NCI-H82 treated with DMSO at 0.1 percent for 48 hours (cell line): Measurements from ENCODE around the gene OPCML.

Experiments used
- DNase-seq: peaks from one replicate; lab custom pipeline; 2025; ENCODE audit not compliant: unreplicated experiment; lab: John Stamatoyannopoulos, UW

The OPCML gene

GRCh38 chr11:132466983-132467382 lies 1065.3 kb downstream of the OPCML start:
- DNase-seq, result no peak

DNA sequence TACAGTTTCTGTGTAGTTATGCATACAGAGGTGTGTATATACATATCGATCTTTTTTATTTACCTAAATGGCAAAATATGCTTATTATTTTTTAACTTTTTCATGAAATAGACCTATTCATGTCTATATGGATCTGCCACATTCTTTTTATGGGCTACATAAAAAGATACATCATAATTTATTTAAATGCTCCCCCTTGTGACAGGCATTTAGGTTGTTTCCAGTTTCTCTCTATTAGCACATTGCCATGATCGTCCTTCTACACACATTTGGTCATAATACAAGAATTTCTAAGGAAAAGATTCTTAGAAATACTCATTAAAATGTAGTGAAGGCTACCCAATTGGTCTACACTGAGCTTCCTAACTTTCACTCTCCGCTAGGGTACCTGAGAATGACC lies 1067.4 kb downstream of the OPCML start:
- DNase-seq, result no peak

DNA sequence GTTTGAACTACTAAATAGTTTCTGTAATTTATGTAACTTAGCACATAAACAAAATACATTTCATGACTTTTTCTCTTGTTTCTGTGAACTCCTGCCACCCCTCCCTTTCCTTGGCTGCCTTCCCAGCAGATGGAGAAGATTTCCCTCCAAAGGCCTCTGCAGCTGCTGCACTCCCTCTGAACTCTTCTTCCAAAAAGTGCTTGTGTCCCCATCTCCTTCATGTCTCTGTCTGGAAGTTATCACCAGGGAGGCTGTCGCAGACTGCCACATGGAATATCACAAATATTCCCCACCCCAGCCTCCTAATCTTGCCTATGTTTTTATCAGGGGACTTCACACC lies 1068.3 kb downstream of the OPCML start:
- no peak for DNase-seq

- DNase-seq, result no peak
Measured at GRCh38 chr11:132463295-132464002, 1068.9 kb downstream of the OPCML start.

DNA sequence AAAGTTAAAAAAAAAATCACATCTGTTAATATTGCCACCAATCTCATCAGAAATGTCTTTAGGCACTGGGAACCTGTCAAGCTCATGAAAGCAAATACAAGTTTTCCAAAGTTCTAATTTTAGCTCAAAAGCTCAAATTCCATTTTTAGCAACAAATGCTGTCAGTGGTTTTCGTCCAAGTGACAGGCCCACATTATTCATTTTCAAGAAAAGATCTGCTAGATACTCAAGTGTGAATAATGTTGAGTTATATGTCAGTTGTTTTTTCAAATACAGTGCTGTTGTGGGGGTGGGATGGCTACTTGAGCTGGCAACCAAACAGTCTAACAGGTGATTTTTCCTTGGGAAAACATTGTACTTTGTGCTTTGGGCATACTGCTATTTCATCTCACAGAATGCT lies 1072.6 kb downstream of the OPCML start:
- DNase-seq, result no peak

DNA sequence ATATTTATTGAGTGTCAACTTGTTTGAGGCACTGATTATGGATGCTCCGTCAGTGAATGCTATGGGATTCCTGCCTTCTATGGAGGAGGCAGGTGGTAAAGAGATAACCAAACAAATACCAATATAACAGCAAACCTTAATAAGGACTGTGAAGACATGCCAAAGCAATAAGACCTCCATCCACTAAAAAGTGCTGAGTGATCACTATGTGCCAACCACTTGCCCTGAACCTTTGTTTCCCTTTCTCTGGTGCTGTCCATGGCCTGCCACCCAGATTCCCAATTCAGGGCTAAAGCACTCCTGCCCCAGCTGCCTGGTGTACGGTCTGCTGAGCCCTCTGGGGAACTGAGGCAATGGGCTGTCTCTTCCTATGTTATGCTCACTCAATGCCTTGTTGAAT lies 1074.9 kb downstream of the OPCML start:
- DNase-seq, result no peak

GRCh38 chr11:132456751-132457328 lies 1075.5 kb downstream of the OPCML start:
- DNase-seq, result no peak

- DNase-seq, result no peak
Measured at GRCh38 chr11:132455044-132455443, 1077.3 kb downstream of the OPCML start.

GRCh38 chr11:132453406-132453805 lies 1078.9 kb downstream of the OPCML start:
- no peak for DNase-seq

GRCh38 chr11:132452616-132453015 lies 1079.7 kb downstream of the OPCML start:
- no peak for DNase-seq

GRCh38 chr11:132451942-132452601 lies 1080.2 kb downstream of the OPCML start:
- DNase-seq, result no peak

DNA sequence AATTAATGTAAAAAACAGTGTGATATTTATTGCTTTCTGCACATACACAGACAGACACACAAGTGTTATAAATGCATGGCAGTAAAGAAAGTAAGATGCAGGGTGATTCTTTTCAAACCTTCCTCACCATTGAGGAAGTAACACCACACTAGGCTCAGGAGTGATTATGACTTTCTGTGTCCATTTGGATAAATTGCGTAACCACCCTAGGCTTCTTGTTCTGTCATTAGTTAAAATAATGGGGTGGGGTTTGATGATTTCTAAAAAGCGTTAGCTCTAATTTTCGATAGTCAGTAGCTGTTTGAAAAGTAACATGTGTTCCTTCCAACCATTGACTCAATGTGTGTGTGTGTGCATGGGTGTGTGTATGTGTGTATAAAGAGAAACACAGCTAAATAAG lies 1081.7 kb downstream of the OPCML start:
- no peak for DNase-seq

GRCh38 chr11:132448334-132448995 lies 1083.8 kb downstream of the OPCML start:
- no peak for DNase-seq

DNA sequence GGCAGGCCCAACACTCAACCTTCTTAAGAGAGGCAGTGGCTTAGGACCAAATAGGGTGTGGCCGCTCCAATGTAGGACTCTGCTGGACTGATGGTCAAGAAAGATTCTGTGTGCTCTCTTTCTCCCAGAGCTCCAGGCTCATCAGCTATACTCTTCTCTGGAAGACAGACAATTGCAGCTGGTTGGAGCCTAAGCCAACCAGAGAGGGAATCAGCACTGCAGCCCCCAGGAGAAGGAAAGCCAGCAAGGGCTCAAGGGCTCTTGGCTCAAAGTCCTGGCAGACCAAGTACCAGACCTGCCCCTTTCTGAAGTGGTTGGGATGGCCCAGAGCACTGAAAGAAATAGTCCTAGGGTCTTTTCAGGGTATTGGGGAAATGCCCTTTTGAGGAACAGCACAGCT lies 1084.5 kb downstream of the OPCML start:
- no peak for DNase-seq

DNA sequence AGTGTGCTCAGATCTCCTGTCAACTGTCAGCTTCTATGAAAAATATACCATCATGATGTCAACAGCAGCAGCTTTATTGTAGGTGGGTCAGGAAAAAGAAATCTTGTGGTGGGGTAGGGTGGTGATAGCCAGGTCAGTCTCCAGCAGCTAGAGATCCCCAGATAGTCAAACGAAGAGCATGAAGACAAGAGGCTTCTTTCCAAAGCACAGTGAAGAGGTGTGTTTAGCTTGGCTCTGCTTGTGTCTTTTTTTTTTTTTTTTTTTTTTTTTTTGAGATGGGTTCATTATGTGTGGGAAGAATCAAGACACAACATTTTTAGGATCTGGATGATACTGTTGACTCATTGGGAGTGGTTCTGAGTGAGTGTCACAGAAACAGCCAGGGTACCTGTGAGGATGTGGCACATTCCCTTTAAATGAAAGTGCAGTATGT lies 1086.4 kb downstream of the OPCML start:
- no peak for DNase-seq

DNA sequence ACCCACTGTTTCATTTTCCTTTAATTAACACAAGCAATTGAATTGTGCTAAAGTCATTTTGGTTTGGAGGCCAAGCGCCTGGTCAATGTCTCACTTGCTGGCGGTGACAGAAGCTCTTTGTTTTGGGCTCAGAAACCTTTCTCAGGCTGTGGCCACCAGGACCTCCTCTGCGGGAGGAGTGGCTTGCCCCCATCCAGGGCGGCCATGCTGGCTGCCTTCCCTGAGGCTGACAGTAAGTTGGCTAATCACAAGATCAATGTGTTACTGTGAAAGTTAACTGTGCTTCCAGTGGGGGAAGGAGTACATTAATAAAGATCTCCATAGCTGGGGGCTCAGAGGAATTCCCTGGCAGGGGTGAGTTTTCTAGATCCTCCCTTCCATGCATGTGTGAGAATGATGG lies 1087.4 kb downstream of the OPCML start:
- DNase-seq, result no peak

DNA sequence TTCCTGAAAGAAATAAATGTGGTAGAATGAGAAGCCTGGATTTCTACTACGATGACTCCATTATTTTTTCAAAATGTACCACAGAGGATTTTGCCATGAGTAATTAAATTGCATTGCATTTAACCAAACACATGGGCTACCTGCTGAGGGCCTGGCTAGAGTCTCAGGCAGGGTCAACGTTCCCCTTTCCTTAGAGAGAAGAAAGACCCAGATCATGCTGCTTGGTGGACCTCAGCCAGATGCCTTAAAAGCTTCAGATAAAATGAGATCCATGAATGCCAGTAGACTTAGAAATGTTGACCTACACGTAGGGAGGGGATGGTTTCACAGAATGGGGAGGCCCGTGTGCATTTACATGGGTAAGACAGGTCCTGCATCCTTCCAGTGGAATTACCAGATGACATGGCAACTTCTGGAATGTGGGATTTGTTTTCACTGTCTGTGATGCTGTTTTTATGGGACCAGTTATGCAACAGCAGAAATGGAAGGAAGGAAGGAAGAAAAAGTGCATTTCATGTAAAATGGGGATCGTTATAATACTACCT lies 1092.5 kb downstream of the OPCML start:
- no peak for DNase-seq

- DNase-seq, result no peak
Measured at GRCh38 chr11:132438418-132438817, 1093.9 kb downstream of the OPCML start.

- DNase-seq, result no peak
Measured at GRCh38 chr11:132430429-132431062, 1101.8 kb downstream of the OPCML start.

GRCh38 chr11:132429685-132430084 lies 1102.6 kb downstream of the OPCML start:
- no peak for DNase-seq

DNA sequence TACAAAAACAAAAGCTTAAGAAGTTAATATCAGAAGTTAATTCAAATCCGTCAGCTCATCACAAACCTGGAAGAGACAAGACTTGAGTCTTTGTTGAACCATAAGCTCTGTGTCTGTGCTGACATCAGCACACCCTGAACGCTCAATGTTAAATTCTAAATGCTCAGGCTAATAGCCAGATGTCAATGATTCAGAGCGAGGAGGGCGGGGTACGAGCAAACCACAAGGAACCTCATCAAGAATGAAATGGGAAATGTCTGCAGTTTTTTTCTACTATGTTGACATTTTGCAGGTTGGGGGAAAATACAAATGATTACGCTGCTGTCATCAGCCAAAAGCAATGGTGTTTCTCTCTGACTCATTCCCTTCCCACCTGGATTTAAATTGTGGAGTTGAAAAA lies 1104.7 kb downstream of the OPCML start:
- no peak for DNase-seq
